Tibial nerve (tissue), 4 donors: ENCODE measurements around the gene EBF4. TPM values are rescaled to one million over a fixed set of nuclear protein-coding genes. Genes with fewer than 3 reads are reported as not detected.

ENCODE experiments used
- DNase-seq, 2 donors: peaks; one replicate each; pipeline ENCODE4 v3.0.0-alpha.2; 2019; ENCODE audit warnings: low spot score in 2 of 2
- H3K27ac ChIP-seq, 4 donors: fragments of 200-600 bp; sonication (generic) in 3 of 4; one replicate each; pipeline ENCODE4 v1.5.1; 2017 to 2019; ENCODE audit warnings: mild to moderate bottlenecking in 1 of 4
- H3K27me3 ChIP-seq, 2 donors: fragments of 200-600 bp; sonication (generic) in 1 of 2; one replicate each; pipeline versions ENCODE4 v1.5.1 to v1.6.0; 2017 to 2019
- H3K36me3 ChIP-seq, 3 donors: fragments of 200-600 bp; sonication (generic); one replicate each; pipeline ENCODE4 v1.5.1; 2018 to 2019
- H3K4me1 ChIP-seq, 4 donors: fragments of 200-600 bp; sonication (generic) in 3 of 4; one replicate each; pipeline ENCODE4 v1.5.1; 2017 to 2019
- H3K4me3 ChIP-seq, 4 donors: fragments of 200-600 bp; sonication (generic) in 3 of 4; one replicate each; pipeline ENCODE4 v1.5.1; 2017 to 2019; ENCODE audit warnings: mild to moderate bottlenecking in 1 of 4, moderate library complexity in 1 of 4
- H3K9me3 ChIP-seq, 4 donors: fragments of 200-600 bp; sonication (generic) in 3 of 4; one replicate each; pipeline ENCODE4 v1.5.1; 2017 to 2019
- EP300 ChIP-seq, 2 donors: sonication (generic); formaldehyde crosslinking; IDR thresholded peaks; one replicate each; pipeline ENCODE4 v1.6.1; 2017; ENCODE audit warnings: antibody characterized with exemption in 2 of 2, mild to moderate bottlenecking in 1 of 2
- POLR2A ChIP-seq, 2 donors: fragments of 450-650 bp; IDR thresholded peaks; one replicate each; pipeline ENCODE4 v1.6.1; 2017; ENCODE audit warnings: antibody characterized with exemption in 2 of 2, mild to moderate bottlenecking in 2 of 2, moderate library complexity in 2 of 2
- WGBS, 2 donors: methylation state at CpG; one replicate each; pipeline ENCODE4 v1.1.5; 2018; 5-methylcytosine and 5-hydroxymethylcytosine counted together
- total RNA-seq, 4 donors: library from RNA; depleted of rRNA; stranded (reverse); fragments of >200 nt; gene quantifications; one replicate each; pipeline ENCODE4 v1.1.0, GENCODE V29; 2016
- TF ChIP-seq, protein P1 (sequence below), 5 experiments: fragments of 200-600 bp in 3 of 5; fragments of 450-650 bp in 2 of 5; sonication (generic) in 3 of 5; IDR thresholded peaks; one replicate each; pipeline ENCODE4 v1.5.1; 2016 to 2019; ENCODE audit warnings: antibody characterized with exemption in 5 of 5, mild to moderate bottlenecking in 3 of 5, moderate library complexity in 2 of 5

EBF4 gene
- total RNA-seq, 4 donors from 2014 or later, result 4.8 to 17.5 (median 10.4) TPM

DNA sequence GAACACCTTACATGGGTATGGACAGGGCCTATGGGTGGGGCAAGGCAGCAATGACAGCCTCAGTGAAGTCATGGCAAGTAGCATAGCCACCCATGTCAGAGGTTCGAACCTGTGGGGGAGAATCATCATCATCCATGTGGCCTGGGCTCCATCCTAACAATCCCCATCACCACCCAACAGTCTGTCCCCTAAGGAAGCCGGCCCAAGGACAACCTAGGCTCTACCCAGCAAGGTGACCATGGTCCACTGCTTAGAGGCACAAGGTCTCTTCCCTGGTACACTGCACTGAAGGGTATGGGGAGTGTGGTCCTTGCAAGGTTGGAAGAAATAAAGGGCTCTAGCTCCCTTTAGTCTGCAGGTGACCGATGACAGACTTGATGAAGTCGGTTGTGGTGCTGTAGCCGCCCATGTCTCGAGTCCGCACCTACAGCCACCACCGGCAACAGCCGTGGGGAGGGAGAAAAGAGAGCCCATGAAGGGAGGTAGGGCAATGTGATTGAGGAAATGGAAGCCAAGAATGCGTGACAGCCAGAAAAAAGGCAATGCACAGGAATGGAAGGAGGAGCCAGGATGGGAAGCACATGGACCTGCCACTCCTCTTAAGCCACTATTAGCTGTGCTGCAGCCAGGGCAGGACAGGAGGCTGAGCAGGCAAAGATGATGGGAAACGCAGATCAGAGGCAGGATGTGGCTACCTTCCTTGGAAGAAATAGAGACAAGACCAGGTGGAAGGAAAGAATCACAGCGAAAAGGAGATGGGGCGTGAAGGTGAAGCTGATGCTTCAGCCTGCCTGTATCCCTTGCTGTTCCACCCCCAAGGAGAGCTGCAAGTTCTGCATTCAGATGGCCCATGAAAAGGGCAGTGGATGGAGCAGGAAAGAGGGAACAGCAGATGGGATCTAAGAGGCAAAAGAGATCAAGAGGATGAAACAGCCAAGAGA, 33.9 kb upstream of the EBF4 start:
- Histone ChIP-seq H3K27me3 (no peaks in the 10 kb centered on the region), H3K36me3 (peaks cover 3 to 94% (median 57%) of the 10 kb centered on the region in 3 donors)
- TF ChIP-seq, protein P1, sequence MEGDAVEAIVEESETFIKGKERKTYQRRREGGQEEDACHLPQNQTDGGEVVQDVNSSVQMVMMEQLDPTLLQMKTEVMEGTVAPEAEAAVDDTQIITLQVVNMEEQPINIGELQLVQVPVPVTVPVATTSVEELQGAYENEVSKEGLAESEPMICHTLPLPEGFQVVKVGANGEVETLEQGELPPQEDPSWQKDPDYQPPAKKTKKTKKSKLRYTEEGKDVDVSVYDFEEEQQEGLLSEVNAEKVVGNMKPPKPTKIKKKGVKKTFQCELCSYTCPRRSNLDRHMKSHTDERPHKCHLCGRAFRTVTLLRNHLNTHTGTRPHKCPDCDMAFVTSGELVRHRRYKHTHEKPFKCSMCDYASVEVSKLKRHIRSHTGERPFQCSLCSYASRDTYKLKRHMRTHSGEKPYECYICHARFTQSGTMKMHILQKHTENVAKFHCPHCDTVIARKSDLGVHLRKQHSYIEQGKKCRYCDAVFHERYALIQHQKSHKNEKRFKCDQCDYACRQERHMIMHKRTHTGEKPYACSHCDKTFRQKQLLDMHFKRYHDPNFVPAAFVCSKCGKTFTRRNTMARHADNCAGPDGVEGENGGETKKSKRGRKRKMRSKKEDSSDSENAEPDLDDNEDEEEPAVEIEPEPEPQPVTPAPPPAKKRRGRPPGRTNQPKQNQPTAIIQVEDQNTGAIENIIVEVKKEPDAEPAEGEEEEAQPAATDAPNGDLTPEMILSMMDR (IDR thresholded peaks at IDR 0.05), result no peak
- TF ChIP-seq POLR2A (IDR thresholded peaks at IDR 0.05) (no peak), EP300 (IDR thresholded peaks at IDR 0.05) (no peak)

DNA sequence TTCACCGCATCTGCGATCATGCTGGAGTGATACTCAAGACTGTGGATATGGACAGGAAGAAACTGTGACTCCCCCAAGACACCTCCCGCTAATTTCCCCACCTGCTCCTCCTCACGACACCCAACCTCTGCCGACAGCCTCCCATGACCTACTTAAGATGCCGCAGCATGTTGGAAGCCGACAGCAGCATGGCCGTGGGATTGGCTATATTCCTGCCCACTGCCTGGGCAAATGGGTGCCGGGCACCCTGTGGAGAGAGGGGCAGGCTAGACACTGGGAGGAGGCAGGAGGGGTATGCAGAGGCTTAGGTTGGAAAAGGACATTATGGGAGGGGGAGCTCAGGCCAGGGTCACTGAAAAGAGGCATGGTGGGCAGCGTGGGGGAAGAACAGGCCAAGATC, 33.0 kb upstream of the EBF4 start:
- Histone ChIP-seq H3K27ac (no peak overlapping the region), H3K36me3 (peaks cover 3 to 87% (median 57%) of the 10 kb centered on the region in 3 donors), H3K27me3 (no peaks in the 10 kb centered on the region), H3K4me1 (peaks cover 0 to 27% (median 10%) of the 10 kb centered on the region in 4 donors), H3K9me3 (no peaks in the 10 kb centered on the region), H3K4me3 (no peak overlapping the region)
- TF ChIP-seq EP300 (IDR thresholded peaks at IDR 0.05), result no peak
- TF ChIP-seq, protein P1 (IDR thresholded peaks at IDR 0.05), result no peak
- no peak for TF ChIP-seq POLR2A (IDR thresholded peaks at IDR 0.05)
- no peak for DNase-seq
- WGBS, 2 donors, result 89 to 94% methylated on average over 10 of the region's 10 CpGs

More for the DNA sequence above, 33.9 kb upstream of the EBF4 start:
- H3K27ac ChIP-seq, result no peak overlapping the region
- no peak overlapping the region for H3K4me3 ChIP-seq
- H3K4me1 ChIP-seq, result peaks cover 0 to 33% (median 17%) of the 10 kb centered on the region in 4 donors
- no peak for DNase-seq
- H3K9me3 ChIP-seq, result no peaks in the 10 kb centered on the region
- WGBS, 2 donors, result 78 to 80% methylated on average over 13 of the region's 13 CpGs

DNA sequence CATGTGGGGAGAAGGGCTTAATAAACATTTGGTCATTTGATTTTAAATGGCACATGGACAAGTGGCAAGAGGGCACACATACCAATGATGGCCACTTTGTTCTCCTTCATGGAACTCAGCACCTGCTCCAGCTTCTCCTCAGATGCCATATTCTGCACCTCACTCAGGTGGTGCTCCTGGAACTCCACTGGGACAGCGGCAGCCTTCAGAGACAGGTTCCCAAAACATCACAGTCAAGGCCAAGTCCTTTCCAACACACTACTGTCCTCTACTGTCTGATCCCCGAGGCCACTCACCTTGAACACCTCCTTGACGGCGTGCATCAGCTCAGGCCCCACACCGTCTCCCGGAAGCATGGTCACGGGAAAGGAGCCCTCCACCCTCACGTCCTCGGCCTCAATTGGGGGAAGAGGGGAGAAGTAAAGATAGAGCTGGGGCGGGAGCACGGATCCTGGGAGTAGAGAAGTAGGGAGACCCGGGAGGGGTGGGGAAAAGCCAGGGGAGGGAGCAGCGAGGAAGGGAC, 29.2 kb upstream of the EBF4 start:
- WGBS, 2 donors, result 9 to 11% methylated on average over 13 of the region's 13 CpGs
- TF ChIP-seq, protein P1 (IDR thresholded peaks at IDR 0.05), result no peak
- TF ChIP-seq EP300 (IDR thresholded peaks at IDR 0.05), result no peak
- no peak for TF ChIP-seq POLR2A (IDR thresholded peaks at IDR 0.05)
- no peak for DNase-seq
- Histone ChIP-seq H3K4me3 (peak overlapping the region; percentile 70 to 80 (median 76)), H3K9me3 (no peaks in the 10 kb centered on the region), H3K27me3 (no peaks in the 10 kb centered on the region), H3K36me3 (peaks cover 0 to 48% (median 24%) of the 10 kb centered on the region in 3 donors), H3K27ac (peak overlapping the region; percentile 51 to 96 (median 88)), H3K4me1 (peaks cover 0 to 23% (median 12%) of the 10 kb centered on the region in 4 donors)

DNA sequence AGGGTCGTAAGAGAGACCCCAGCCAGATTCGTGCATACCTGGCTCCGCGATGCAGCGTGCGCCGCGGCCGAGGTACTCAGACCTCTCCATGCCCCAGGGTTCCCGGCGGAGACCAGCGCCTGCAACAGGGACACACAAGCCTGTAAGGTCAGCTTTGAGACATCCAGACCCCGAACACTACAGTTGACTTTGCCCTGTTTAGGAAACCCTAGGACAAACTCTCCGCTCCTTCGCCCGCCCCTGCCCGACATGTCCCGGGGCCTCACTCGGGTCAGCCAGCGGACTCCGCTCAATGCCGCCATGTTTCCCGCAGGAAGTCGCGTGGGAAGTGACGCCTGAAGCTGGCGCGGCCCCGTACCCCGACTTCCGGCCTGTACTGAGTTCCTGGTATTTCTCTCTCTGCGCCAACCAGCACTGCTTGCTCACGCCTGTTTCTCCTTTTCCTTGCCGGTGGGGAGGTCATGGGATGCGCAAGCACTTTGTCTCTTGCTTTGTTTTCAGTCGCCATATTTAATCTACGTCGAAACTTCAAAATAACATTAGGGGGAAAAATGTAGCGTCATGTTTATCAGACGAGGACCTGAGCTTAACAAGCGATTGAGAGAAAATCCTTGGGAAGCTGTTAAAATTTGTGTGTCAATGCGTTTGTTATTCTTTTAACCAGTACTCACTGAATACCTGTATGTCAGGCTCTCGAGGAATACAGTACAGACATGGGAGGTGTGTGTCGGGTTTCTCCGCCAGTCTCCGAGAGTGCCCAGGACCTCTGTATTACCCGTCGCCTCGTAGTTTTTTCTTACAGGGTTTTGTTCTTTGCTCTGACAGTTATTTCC, 28.5 kb upstream of the EBF4 start, which contains the start of gene IDH3B:
Gene IDH3B, minus strand, starts transcription at position 330 of the 833 bp plus-strand sequence. Its CDS starts 28 bp downstream, at position 302.
- Histone ChIP-seq H3K4me1 (peaks cover 0 to 23% (median 12%) of the 10 kb centered on the region in 4 donors), H3K36me3 (peaks cover 0 to 42% (median 18%) of the 10 kb centered on the region in 3 donors), H3K27me3 (no peaks in the 10 kb centered on the region), H3K9me3 (no peaks in the 10 kb centered on the region), H3K27ac (peak within 1 kb of the TSS; percentile 51 to 96 (median 88)), H3K4me3 (peak within 1 kb of the TSS; percentile 70 to 80 (median 76))
- TF ChIP-seq EP300 (IDR thresholded peaks at IDR 0.05) (peak; percentile 70 to 99), POLR2A (IDR thresholded peaks at IDR 0.05) (peak; percentile 64 to 79)
- TF ChIP-seq, protein P1 (IDR thresholded peaks at IDR 0.05), result peak in 1 of 5 experiments; percentile 26
- WGBS, 2 donors, result 9% methylated on average over 48 to 49 of the region's 49 CpGs
- DNase-seq, result peak; percentile 83 to 93
